Neural cell (in vitro differentiated cells): ENCODE data around the gene KLHL22. TPM values are rescaled to one million over a fixed set of nuclear protein-coding genes. Genes with fewer than 3 reads are reported as not detected.
"Not testable (repeated sequence)": the region's sequence is repeated elsewhere in the genome, so short reads cannot be mapped to it uniquely, and the experiment has no call there.

ENCODE experiments used
- H2AFZ ChIP-seq: fragments of 200-600, 300-800 bp; sonication (generic), shearing (Covaris generic); 2 replicates; pipeline ENCODE4 v1.6.0; 2014; ENCODE audit warnings: low read depth, mild to moderate bottlenecking, antibody characterized with exemption, low read length, moderate library complexity
- H3F3A ChIP-seq: fragments of 200-600 bp; shearing (Covaris generic); 2 replicates; pipeline ENCODE4 v1.6.1; 2016; ENCODE audit warnings: mild to moderate bottlenecking, moderate library complexity, mixed read lengths, antibody characterized with exemption, low read length; ENCODE audit not compliant: insufficient read depth, poor library complexity, severe bottlenecking
- H3K27ac ChIP-seq: fragments of 200-600, 300-800 bp; sonication (generic), shearing (Covaris generic); 2 replicates; pipeline ENCODE4 v1.5.1; 2014; ENCODE audit warnings: mild to moderate bottlenecking, low read length, moderate library complexity
- H3K27me3 ChIP-seq: fragments of 300-800, 200-600 bp; sonication (generic), shearing (Covaris generic); 2 replicates; pipeline ENCODE4 v1.6.0; 2014; ENCODE audit warnings: mild to moderate bottlenecking, low read depth, low read length, moderate library complexity; ENCODE audit not compliant: insufficient read depth
- H3K36me3 ChIP-seq: fragments of 300-800, 200-600 bp; sonication (generic), shearing (Covaris generic); 2 replicates; pipeline ENCODE4 v1.5.1; 2014; ENCODE audit warnings: mild to moderate bottlenecking, antibody characterized with exemption, low read length, moderate library complexity; ENCODE audit not compliant: insufficient read depth
- H3K4me2 ChIP-seq: fragments of 300-800, 200-600 bp; sonication (generic), shearing (Covaris generic); 2 replicates; pipeline ENCODE4 v1.6.0; 2014; ENCODE audit warnings: mild to moderate bottlenecking, low read length
- H3K4me3 ChIP-seq: fragments of 300-800, 200-600 bp; sonication (generic), shearing (Covaris generic); 2 replicates; pipeline ENCODE4 v1.5.1; 2014; ENCODE audit warnings: mild to moderate bottlenecking, low read length, moderate library complexity
- H3K79me2 ChIP-seq: fragments of 200-600 bp; shearing (Covaris generic); replicated peaks from 2 replicates; pipeline ENCODE4 v1.6.0; 2014; ENCODE audit warnings: mild to moderate bottlenecking, low read length, moderate library complexity; ENCODE audit not compliant: insufficient read depth
- H3K9ac ChIP-seq: fragments of 300-800, 200-600 bp; sonication (generic), shearing (Covaris generic); 2 replicates; pipeline ENCODE4 v1.6.1; 2016; ENCODE audit warnings: mild to moderate bottlenecking, low read length, mixed read lengths
- H3K9me2 ChIP-seq: fragments of 200-600 bp; shearing (Covaris generic); 2 replicates; pipeline ENCODE4 v1.6.1; 2016; ENCODE audit warnings: mild to moderate bottlenecking, low read length, mixed read lengths; ENCODE audit not compliant: insufficient read depth
- H3K9me3 ChIP-seq: fragments of 200-600, 300-800 bp; sonication (generic), shearing (Covaris generic); 2 replicates; pipeline ENCODE4 v1.6.1; 2016; ENCODE audit warnings: mild to moderate bottlenecking, mixed run types, low read length, moderate library complexity, mixed read lengths
- H4K20me1 ChIP-seq: fragments of 200-600 bp; shearing (Covaris generic); 2 replicates; pipeline ENCODE4 v1.6.1; 2016; ENCODE audit warnings: mild to moderate bottlenecking, mixed run types; ENCODE audit not compliant: insufficient read depth
- EP300 ChIP-seq: fragments of 450-650 bp; conservative IDR thresholded peaks from 2 replicates; pipeline ENCODE4 v1.6.1; 2014; ENCODE audit warnings: antibody characterized with exemption, mild to moderate bottlenecking, moderate library complexity; ENCODE audit not compliant: poor library complexity, severe bottlenecking
- EZH2 ChIP-seq: fragments of 200-600, 300-800 bp; shearing (Covaris generic), sonication (generic); IDR thresholded peaks from 2 replicates; pipeline ENCODE4 v1.6.1; 2014; ENCODE audit warnings: antibody characterized with exemption, low read length, borderline replicate concordance, mild to moderate bottlenecking; ENCODE audit not compliant: insufficient read depth, poor library complexity, severe bottlenecking
- MXI1 ChIP-seq: fragments of 450-650 bp; conservative IDR thresholded peaks from 2 replicates; pipeline ENCODE4 v1.6.1; 2014; ENCODE audit warnings: antibody characterized with exemption, mild to moderate bottlenecking; ENCODE audit not compliant: poor library complexity, severe bottlenecking
- POLR2AphosphoS5 ChIP-seq: IDR thresholded peaks from 2 replicates; pipeline ENCODE4 v1.6.1; 2012
- RAD21 ChIP-seq: fragments of 450-650 bp; conservative IDR thresholded peaks from 2 replicates; pipeline ENCODE4 v1.6.1; 2014; ENCODE audit warnings: antibody characterized with exemption, mild to moderate bottlenecking, moderate library complexity
- SMC3 ChIP-seq: fragments of 450-650 bp; conservative IDR thresholded peaks from 2 replicates; pipeline ENCODE4 v1.6.1; 2014; ENCODE audit warnings: antibody characterized with exemption, mild to moderate bottlenecking, moderate library complexity; ENCODE audit not compliant: poor library complexity
- TAF1 ChIP-seq: IDR thresholded peaks from 2 replicates; pipeline ENCODE4 v1.6.1; 2012; ENCODE audit warnings: low read depth
- polyA plus RNA-seq: library from polyadenylated mRNA; depleted of rRNA; stranded (reverse); fragments of >200 nt; gene quantifications from 2 replicates; pipeline ENCODE4 v1.2.3, GENCODE V29; 2014
- TF ChIP-seq, protein P1 (sequence below): fragments of 450-650 bp; IDR thresholded peaks from 2 replicates; pipeline ENCODE4 v1.5.1; 2014; ENCODE audit warnings: antibody characterized with exemption, mild to moderate bottlenecking, moderate library complexity; ENCODE audit not compliant: poor library complexity, severe bottlenecking
- TF ChIP-seq, protein P2 (sequence below): IDR thresholded peaks from 2 replicates; pipeline ENCODE4 v1.6.1; 2012; ENCODE audit warnings: borderline replicate concordance

KLHL22 gene
- polyA plus RNA-seq, 1 donor from 2014 or later: 59.5 TPM

DNA sequence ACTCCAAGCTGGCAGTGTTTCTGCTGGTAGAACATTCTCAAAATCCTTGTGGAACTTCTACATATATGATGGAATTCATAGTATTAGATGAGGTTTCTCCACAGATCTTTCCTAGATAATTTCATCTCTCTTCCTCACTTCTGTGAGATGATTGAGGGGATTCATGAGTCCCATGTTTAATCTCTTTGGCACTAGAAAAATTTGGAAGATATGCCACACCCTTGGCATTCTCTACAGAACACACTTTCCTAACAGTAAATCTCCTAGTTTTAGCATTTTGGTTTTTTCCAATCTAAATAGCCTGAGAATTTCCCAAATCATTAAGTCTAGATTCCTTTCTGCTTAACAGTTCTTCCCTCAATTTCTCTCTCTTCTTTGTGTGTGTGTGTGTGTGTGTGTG is 47.1 kb upstream of the KLHL22 start:
- H3K9ac ChIP-seq: no peak overlapping the region
- H3K4me2 ChIP-seq: no peak overlapping the region
- H3K4me3 ChIP-seq: no peak overlapping the region
- TF ChIP-seq EP300 (no peak), EZH2 (no peak), TAF1 (no peak), SMC3 (no peak), MXI1 (no peak), RAD21 (no peak), POLR2AphosphoS5 (no peak)
- TF ChIP-seq, protein P1, sequence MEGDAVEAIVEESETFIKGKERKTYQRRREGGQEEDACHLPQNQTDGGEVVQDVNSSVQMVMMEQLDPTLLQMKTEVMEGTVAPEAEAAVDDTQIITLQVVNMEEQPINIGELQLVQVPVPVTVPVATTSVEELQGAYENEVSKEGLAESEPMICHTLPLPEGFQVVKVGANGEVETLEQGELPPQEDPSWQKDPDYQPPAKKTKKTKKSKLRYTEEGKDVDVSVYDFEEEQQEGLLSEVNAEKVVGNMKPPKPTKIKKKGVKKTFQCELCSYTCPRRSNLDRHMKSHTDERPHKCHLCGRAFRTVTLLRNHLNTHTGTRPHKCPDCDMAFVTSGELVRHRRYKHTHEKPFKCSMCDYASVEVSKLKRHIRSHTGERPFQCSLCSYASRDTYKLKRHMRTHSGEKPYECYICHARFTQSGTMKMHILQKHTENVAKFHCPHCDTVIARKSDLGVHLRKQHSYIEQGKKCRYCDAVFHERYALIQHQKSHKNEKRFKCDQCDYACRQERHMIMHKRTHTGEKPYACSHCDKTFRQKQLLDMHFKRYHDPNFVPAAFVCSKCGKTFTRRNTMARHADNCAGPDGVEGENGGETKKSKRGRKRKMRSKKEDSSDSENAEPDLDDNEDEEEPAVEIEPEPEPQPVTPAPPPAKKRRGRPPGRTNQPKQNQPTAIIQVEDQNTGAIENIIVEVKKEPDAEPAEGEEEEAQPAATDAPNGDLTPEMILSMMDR: no peak
- TF ChIP-seq, protein P2, sequence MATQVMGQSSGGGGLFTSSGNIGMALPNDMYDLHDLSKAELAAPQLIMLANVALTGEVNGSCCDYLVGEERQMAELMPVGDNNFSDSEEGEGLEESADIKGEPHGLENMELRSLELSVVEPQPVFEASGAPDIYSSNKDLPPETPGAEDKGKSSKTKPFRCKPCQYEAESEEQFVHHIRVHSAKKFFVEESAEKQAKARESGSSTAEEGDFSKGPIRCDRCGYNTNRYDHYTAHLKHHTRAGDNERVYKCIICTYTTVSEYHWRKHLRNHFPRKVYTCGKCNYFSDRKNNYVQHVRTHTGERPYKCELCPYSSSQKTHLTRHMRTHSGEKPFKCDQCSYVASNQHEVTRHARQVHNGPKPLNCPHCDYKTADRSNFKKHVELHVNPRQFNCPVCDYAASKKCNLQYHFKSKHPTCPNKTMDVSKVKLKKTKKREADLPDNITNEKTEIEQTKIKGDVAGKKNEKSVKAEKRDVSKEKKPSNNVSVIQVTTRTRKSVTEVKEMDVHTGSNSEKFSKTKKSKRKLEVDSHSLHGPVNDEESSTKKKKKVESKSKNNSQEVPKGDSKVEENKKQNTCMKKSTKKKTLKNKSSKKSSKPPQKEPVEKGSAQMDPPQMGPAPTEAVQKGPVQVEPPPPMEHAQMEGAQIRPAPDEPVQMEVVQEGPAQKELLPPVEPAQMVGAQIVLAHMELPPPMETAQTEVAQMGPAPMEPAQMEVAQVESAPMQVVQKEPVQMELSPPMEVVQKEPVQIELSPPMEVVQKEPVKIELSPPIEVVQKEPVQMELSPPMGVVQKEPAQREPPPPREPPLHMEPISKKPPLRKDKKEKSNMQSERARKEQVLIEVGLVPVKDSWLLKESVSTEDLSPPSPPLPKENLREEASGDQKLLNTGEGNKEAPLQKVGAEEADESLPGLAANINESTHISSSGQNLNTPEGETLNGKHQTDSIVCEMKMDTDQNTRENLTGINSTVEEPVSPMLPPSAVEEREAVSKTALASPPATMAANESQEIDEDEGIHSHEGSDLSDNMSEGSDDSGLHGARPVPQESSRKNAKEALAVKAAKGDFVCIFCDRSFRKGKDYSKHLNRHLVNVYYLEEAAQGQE: no peak
- no peak overlapping the region for H2AFZ ChIP-seq
- no peaks in the 10 kb centered on the region for H3F3A ChIP-seq
- H3K79me2 ChIP-seq: peaks cover 3% of the 10 kb centered on the region
- H3K9me2 ChIP-seq: no peaks in the 10 kb centered on the region
- no peaks in the 10 kb centered on the region for H4K20me1 ChIP-seq
- H3K9me3 ChIP-seq: no peaks in the 10 kb centered on the region
- H3K36me3 ChIP-seq: peaks cover 6% of the 10 kb centered on the region
- H3K27me3 ChIP-seq: no peaks in the 10 kb centered on the region
- no peak overlapping the region for H3K27ac ChIP-seq

GRCh38 chr22:20542055-20542454 is 46.5 kb upstream of the KLHL22 start:
- no peak overlapping the region for H2AFZ ChIP-seq
- H3K9ac ChIP-seq: no peak overlapping the region
- no peaks in the 10 kb centered on the region for H3K27me3 ChIP-seq
- peaks cover 3% of the 10 kb centered on the region for H3K79me2 ChIP-seq
- H3K36me3 ChIP-seq: peaks cover 6% of the 10 kb centered on the region
- TF ChIP-seq, protein P1: no peak
- no peak for TF ChIP-seq EP300
- H3K27ac ChIP-seq: no peak overlapping the region
- H3K9me2 ChIP-seq: no peaks in the 10 kb centered on the region
- H3K4me2 ChIP-seq: no peak overlapping the region
- H3K9me3 ChIP-seq: no peaks in the 10 kb centered on the region
- H3K4me3 ChIP-seq: no peak overlapping the region
- no peaks in the 10 kb centered on the region for H3F3A ChIP-seq
- H4K20me1 ChIP-seq: no peaks in the 10 kb centered on the region

DNA sequence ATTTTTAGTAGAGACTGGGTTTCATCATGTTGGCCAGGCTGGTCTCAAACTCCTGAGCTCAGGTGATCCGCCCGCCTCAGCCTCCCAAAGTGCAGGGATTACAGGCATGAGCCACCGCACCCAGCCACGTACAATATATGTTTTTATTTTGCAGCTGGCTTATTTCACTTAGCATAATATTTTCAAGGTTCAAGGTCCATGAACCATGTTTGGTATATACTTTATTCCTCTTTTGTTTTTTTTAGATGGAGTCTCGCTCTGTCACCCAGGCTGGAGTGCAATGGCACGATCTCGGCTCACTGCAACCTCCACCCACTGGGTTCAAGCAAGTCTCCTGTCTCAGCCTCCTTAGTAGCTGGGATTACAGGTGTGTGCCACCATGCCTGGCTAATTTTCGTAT is 43.3 kb upstream of the KLHL22 start:
- H3K4me3 ChIP-seq, H3K9me2 ChIP-seq, H3K9ac ChIP-seq, H3K27me3 ChIP-seq, H3K27ac ChIP-seq, H3K4me2 ChIP-seq, H2AFZ ChIP-seq, H3K9me3 ChIP-seq, H3F3A ChIP-seq, H4K20me1 ChIP-seq, H3K36me3 ChIP-seq, H3K79me2 ChIP-seq: not testable (repeated sequence)
